ENCODE data around the gene NR0B2. TPM values are rescaled to one million over a fixed set of nuclear protein-coding genes. Genes with fewer than 3 reads are reported as not detected.

The NR0B2 gene
- total and polyA plus RNA-seq, 2 experiments from 2014 or later = 39.1 to 68.1 TPM

GRCh38 chr1:26941311-26941710, 27.5 kb upstream of the NR0B2 start:
- DNase-seq (ENCODE audit: low spot score) = no peak
- Histone ChIP-seq H2AFZ (no peak overlapping the region), H3K4me2 (no peak overlapping the region), H3K27me3 (no peaks in the 10 kb centered on the region), H3K36me3 (replicated peaks; ENCODE audit: insufficient read depth, low read depth) (peaks cover 3% of the 10 kb centered on the region), H3K27ac (no peak overlapping the region), H3K9me2 (replicated peaks; ENCODE audit: insufficient read depth) (no peaks in the 10 kb centered on the region), H3K9me3 (ENCODE audit: low read depth) (no peaks in the 10 kb centered on the region), H3K4me1 (ENCODE audit: insufficient read depth) (peaks cover 7% of the 10 kb centered on the region), H3K79me2 (peaks cover 34% of the 10 kb centered on the region), H4K20me1 (ENCODE audit: insufficient read depth, poor library complexity, severe bottlenecking) (no peaks in the 10 kb centered on the region), H3K4me3 (no peak overlapping the region)
- 97% methylated on average over 10 of the region's 10 CpGs for WGBS (ENCODE audit: low lambda C conversion rate, missing lambda C conversion rate)
- TF ChIP-seq EZH2 (IDR thresholded peaks at IDR 0.05; ENCODE audit: borderline replicate concordance) = no peak
- no peak for TF ChIP-seq CTCF (IDR thresholded peaks at IDR 0.05; ENCODE audit: poor library complexity)
- no peak for TF ChIP-seq EZH2phosphoT487 (IDR thresholded peaks at IDR 0.05; ENCODE audit: low read depth, severe bottlenecking, unreplicated experiment)

GRCh38 chr1:26938659-26939025, 24.9 kb upstream of the NR0B2 start:
- Histone ChIP-seq H3K79me2 (peaks cover 44% of the 10 kb centered on the region), H3K27me3 (no peaks in the 10 kb centered on the region), H3K4me2 (no peak overlapping the region), H3K27ac (no peak overlapping the region), H3K9me2 (replicated peaks; ENCODE audit: insufficient read depth) (no peaks in the 10 kb centered on the region), H3K36me3 (replicated peaks; ENCODE audit: insufficient read depth, low read depth) (peaks cover 3% of the 10 kb centered on the region), H3K4me1 (ENCODE audit: insufficient read depth) (no peaks in the 10 kb centered on the region), H4K20me1 (ENCODE audit: insufficient read depth, poor library complexity, severe bottlenecking) (no peaks in the 10 kb centered on the region), H3K4me3 (no peak overlapping the region), H3K9me3 (ENCODE audit: low read depth) (no peaks in the 10 kb centered on the region), H2AFZ (no peak overlapping the region)
- WGBS (ENCODE audit: low lambda C conversion rate, missing lambda C conversion rate) = 93% methylated on average over 2 of the region's 2 CpGs
- DNase-seq (ENCODE audit: low spot score) = no peak
- TF ChIP-seq EZH2phosphoT487 (IDR thresholded peaks at IDR 0.05; ENCODE audit: low read depth, severe bottlenecking, unreplicated experiment) (no peak), EZH2 (IDR thresholded peaks at IDR 0.05; ENCODE audit: borderline replicate concordance) (no peak), CTCF (IDR thresholded peaks at IDR 0.05; ENCODE audit: poor library complexity) (no peak)

- Histone ChIP-seq H3K27ac (no peak overlapping the region), H3K36me3 (replicated peaks; ENCODE audit: insufficient read depth, low read depth) (peaks cover 3% of the 10 kb centered on the region), H3K4me3 (no peak overlapping the region), H3K79me2 (peaks cover 44% of the 10 kb centered on the region), H2AFZ (no peak overlapping the region), H4K20me1 (ENCODE audit: insufficient read depth, poor library complexity, severe bottlenecking) (no peaks in the 10 kb centered on the region), H3K4me1 (ENCODE audit: insufficient read depth) (no peaks in the 10 kb centered on the region), H3K4me2 (no peak overlapping the region), H3K27me3 (no peaks in the 10 kb centered on the region), H3K9me2 (replicated peaks; ENCODE audit: insufficient read depth) (no peaks in the 10 kb centered on the region), H3K9me3 (ENCODE audit: low read depth) (no peaks in the 10 kb centered on the region)
- TF ChIP-seq EZH2 (IDR thresholded peaks at IDR 0.05; ENCODE audit: borderline replicate concordance) (no peak), EZH2phosphoT487 (IDR thresholded peaks at IDR 0.05; ENCODE audit: low read depth, severe bottlenecking, unreplicated experiment) (no peak), CTCF (IDR thresholded peaks at IDR 0.05; ENCODE audit: poor library complexity) (no peak)
- WGBS (ENCODE audit: low lambda C conversion rate, missing lambda C conversion rate) = 78% methylated on average over 4 of the region's 4 CpGs
- no peak for DNase-seq (ENCODE audit: low spot score)
Observed at GRCh38 chr1:26938004-26938658, 24.4 kb upstream of the NR0B2 start.

All from hepatocyte (in vitro differentiated cells).